AG04450 (cell line): ENCODE data around the gene EHBP1. TPM values are rescaled to one million over a fixed set of nuclear protein-coding genes. Genes with fewer than 3 reads are reported as not detected.
A peak's percentile ranks its signal among the peaks of the same experiment; 100 is the strongest.

Experiments
- CTCF ChIA-PET: fragments of 300-600, 350-600 bp; formaldehyde crosslinking; extraction: SDS; loops from one replicate; lab custom pipeline; 2022; ENCODE audit warnings: antibody characterized with exemption, inconsistent platforms; lab: Charles Lee
- POLR2A ChIA-PET: fragments of 350-600 bp; formaldehyde crosslinking; extraction: SDS; loops from one replicate; lab custom pipeline; 2021; ENCODE audit warnings: antibody characterized with exemption, inconsistent platforms; lab: Yijun Ruan, JAX
- DNase-seq: peaks from one replicate; pipeline ENCODE4 v3.0.0-alpha.2; 2011; ENCODE audit warnings: low read depth, low spot score
- H3K27ac ChIP-seq: one replicate; pipeline ENCODE4 v1.5.1; 2012; ENCODE audit warnings: low read depth, low read length, control low read depth
- H3K27me3 ChIP-seq: one replicate; pipeline ENCODE4 v1.6.0; 2012; ENCODE audit warnings: low read length; ENCODE audit not compliant: control insufficient read depth, insufficient read depth
- H3K4me3 ChIP-seq: 2 replicates; pipeline ENCODE4 v1.5.1; 2011; ENCODE audit warnings: mild to moderate bottlenecking, low read depth, low read length, control low read depth
- H3K9me3 ChIP-seq: 2 replicates; pipeline ENCODE4 v1.5.1; 2012; ENCODE audit warnings: low read length; ENCODE audit not compliant: control insufficient read depth, insufficient read depth
- polyA plus RNA-seq: library from polyadenylated mRNA; depleted of rRNA; stranded (reverse); fragments of >200 nt; gene quantifications from 2 replicates; pipeline ENCODE4 v1.2.3, GENCODE V29; 2011
- TF ChIP-seq, protein P1 (sequence below): IDR thresholded peaks from 2 replicates; pipeline ENCODE4 v1.5.1; 2011; ENCODE audit warnings: low read depth, low read length, control low read depth, inconsistent platforms

EHBP1 gene
- polyA plus RNA-seq, 1 experiment: 68.6 TPM

DNA sequence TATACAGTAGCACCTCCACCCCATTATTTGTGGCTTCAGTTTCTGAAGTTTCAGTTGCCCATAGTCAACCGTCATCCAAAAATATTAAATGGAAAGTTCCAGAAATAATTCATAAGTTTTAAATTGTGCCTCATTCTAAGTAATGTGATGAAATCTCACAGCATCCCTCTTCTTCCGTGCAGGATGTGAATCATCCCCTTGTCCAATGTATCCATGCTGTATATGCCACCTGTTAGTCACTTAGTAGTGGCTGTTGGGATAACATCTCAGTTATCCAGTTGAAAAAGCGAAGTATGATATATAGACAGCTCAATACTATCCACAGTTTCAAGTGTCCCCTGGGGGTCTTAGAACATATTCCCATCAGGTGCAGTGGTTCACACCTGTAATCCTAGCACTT lies 226.0 kb downstream of the EHBP1 start:
- H3K4me3 ChIP-seq: no peak overlapping the region
- TF ChIP-seq, protein P1, sequence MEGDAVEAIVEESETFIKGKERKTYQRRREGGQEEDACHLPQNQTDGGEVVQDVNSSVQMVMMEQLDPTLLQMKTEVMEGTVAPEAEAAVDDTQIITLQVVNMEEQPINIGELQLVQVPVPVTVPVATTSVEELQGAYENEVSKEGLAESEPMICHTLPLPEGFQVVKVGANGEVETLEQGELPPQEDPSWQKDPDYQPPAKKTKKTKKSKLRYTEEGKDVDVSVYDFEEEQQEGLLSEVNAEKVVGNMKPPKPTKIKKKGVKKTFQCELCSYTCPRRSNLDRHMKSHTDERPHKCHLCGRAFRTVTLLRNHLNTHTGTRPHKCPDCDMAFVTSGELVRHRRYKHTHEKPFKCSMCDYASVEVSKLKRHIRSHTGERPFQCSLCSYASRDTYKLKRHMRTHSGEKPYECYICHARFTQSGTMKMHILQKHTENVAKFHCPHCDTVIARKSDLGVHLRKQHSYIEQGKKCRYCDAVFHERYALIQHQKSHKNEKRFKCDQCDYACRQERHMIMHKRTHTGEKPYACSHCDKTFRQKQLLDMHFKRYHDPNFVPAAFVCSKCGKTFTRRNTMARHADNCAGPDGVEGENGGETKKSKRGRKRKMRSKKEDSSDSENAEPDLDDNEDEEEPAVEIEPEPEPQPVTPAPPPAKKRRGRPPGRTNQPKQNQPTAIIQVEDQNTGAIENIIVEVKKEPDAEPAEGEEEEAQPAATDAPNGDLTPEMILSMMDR: no peak
- H3K27ac ChIP-seq: no peak overlapping the region
- H3K27me3 ChIP-seq: no peaks in the 10 kb centered on the region
- no peak for DNase-seq
- H3K9me3 ChIP-seq: no peaks in the 10 kb centered on the region
- ChIA-PET CTCF (no interaction called here), POLR2A (no interaction called here)

DNA sequence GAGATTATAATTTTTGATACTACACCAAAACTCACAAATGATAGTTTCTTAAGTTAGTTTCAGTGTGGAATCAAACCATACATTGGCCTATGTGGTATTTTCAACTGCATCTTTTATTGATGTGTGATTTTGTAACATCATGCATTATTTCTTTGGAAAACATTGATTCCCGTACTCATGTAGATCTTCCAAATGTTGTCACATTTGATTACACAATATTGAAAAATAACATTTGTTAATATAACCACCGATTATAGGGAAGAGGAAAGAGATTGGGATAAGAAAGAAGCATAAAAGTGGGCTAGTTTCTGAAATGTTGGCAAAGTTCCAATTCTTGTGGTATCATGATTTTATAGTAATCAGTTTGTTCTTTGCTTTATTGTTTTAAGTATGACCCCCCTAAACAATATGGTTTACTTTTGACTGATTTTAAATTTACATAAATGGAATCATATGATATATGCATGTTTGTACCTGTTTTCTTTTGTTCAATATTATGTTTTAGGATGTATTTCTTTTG lies 227.9 kb downstream of the EHBP1 start:
- TF ChIP-seq, protein P1: no peak
- ChIA-PET POLR2A (no interaction called here), CTCF (no interaction called here)
- H3K27me3 ChIP-seq: no peaks in the 10 kb centered on the region
- no peaks in the 10 kb centered on the region for H3K9me3 ChIP-seq
- H3K27ac ChIP-seq: no peak overlapping the region
- DNase-seq: no peak
- no peak overlapping the region for H3K4me3 ChIP-seq

DNA sequence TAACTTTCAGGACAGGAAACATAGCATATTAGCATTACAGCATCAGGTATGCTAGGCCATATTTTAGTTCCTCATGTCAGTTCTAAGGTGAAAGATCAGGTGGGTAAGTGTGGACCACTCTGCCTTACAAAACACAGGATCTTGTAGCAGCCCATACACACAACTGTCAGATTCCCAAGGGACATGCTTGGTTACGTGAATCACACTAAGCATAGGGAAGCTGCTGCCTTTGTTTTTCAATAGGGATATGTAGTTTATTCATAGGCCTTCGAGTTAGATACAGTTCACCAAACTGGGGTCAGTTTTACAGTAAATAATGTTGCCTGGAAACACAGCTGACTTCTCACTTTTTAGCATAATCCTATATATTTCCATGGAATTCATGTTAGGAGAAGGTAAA lies 229.0 kb downstream of the EHBP1 start:
- no peak overlapping the region for H3K27ac ChIP-seq
- H3K27me3 ChIP-seq: no peaks in the 10 kb centered on the region
- no peak overlapping the region for H3K4me3 ChIP-seq
- H3K9me3 ChIP-seq: no peaks in the 10 kb centered on the region
- CTCF ChIA-PET: no interaction called here
- POLR2A ChIA-PET: no interaction called here
- DNase-seq: no peak
- TF ChIP-seq, protein P1: no peak

- CTCF ChIA-PET: interaction anchor here (0.9 to 1.4 kb wide), 2 partner anchors 150 to 481 kb away, joined by 4 to 5 read pairs; no protein-coding TSS in a partner anchor
- no peak for DNase-seq
Observed at GRCh38 chr2:62938126-62938525, 232.6 kb downstream of the EHBP1 start.

GRCh38 chr2:62939735-62940491 lies 234.4 kb downstream of the EHBP1 start:
- Histone ChIP-seq H3K27ac (peak overlapping the region; percentile 33), H3K27me3 (no peaks in the 10 kb centered on the region), H3K4me3 (no peak overlapping the region), H3K9me3 (no peaks in the 10 kb centered on the region)
- peak; percentile 37 for DNase-seq
- ChIA-PET POLR2A (no interaction called here), CTCF (no interaction called here)
- TF ChIP-seq, protein P1: no peak

More at GRCh38 chr2:62938126-62938525, 232.6 kb downstream of the EHBP1 start:
- TF ChIP-seq, protein P1: no peak
- Histone ChIP-seq H3K27me3 (no peaks in the 10 kb centered on the region), H3K9me3 (no peaks in the 10 kb centered on the region), H3K27ac (no peak overlapping the region), H3K4me3 (no peak overlapping the region)
- POLR2A ChIA-PET: no interaction called here
